ENCODE measurements around the gene GRIN3B.

DNA sequence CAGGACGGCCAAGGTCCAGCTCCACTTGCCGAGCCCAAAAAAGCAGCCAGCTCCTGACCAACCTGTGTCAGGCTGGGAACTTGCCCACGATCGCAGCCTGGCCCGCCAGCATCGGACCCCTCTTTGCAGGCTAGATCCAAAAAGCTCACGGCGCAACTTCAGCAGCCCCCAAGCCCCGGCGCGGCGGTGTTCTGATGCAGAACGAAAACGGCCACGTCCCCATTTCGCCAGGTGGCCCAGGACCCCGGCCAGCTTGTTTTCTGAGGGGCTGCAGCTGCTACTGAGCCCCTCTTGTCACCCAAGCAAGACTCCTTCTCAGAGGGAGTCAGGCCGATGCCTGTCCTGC, 19.4 kb downstream of the GRIN3B start:
- TF ChIP-seq POLR2A (IDR thresholded peaks at IDR 0.05; ENCODE audit: low read depth, low read length): no peak
- no peak for TF ChIP-seq POLR2AphosphoS5 (IDR thresholded peaks at IDR 0.05; ENCODE audit: low read depth, low read length)

Measured in GM12892 (cell line).